Ureter (tissue), 1 donor: ENCODE measurements around the gene LEFTY1. TPM values are rescaled to one million over a fixed set of nuclear protein-coding genes. Genes with fewer than 3 reads are reported as not detected.
A peak's percentile ranks its signal among the peaks of the same experiment; 100 is the strongest.

ENCODE experiments used
- DNase-seq: peaks from one replicate; pipeline ENCODE4 v3.0.0-alpha.2; 2020; ENCODE audit warnings: low spot score
- total RNA-seq: library from RNA; stranded (reverse); gene quantifications from one replicate; pipeline ENCODE4 v1.2.4, GENCODE V29; 2023
- donor health status: DM: yes; HTN: yes; CAD: no.

Gene LEFTY1
- total RNA-seq, 1 donor from 2014 or later: 0.60 TPM

- no peak for DNase-seq
These were observed 15.6 kb downstream of the LEFTY1 start for GRCh38 chr1:225873281-225873850.

- DNase-seq: no peak
These were observed 16.9 kb downstream of the LEFTY1 start for GRCh38 chr1:225872075-225872430.

- DNase-seq: no peak
These were observed 17.4 kb downstream of the LEFTY1 start for GRCh38 chr1:225871359-225872074.

- no peak for DNase-seq
These were observed 18.0 kb downstream of the LEFTY1 start for GRCh38 chr1:225870911-225871310.

DNA sequence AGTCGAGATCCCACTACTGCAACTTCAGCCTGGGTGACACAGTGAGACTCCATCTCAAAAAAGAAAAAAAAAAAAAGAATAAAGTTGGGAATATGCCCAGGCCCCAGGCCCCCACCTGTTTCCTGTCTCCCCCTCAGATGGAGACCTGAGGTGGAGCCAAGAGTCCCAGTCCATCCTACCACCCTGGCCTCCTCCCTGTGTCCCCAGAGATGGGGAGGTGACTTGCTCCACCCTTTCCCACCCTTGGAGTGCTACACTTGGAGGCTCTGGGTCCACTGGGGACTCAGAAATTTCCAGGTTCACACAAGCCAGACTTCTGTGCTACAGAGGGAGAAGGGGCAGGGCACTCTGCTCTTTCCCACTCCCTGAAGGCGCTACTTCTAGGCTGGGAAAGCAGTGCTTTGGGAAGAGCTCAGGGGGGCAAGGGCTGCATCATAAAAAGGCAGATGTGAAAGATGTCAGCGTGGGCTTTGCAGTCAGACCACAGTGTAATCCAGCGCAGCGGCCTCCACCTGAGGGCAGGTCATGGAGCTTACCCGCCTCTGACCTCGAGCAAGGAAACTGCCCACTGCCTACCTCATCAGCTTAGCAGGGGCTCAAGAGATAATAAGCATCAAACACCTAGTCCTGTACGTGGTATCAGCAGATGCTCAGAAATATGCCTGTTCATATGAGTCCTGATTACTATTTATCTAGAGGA is 20.2 kb downstream of the LEFTY1 start:
- DNase-seq: no peak

DNA sequence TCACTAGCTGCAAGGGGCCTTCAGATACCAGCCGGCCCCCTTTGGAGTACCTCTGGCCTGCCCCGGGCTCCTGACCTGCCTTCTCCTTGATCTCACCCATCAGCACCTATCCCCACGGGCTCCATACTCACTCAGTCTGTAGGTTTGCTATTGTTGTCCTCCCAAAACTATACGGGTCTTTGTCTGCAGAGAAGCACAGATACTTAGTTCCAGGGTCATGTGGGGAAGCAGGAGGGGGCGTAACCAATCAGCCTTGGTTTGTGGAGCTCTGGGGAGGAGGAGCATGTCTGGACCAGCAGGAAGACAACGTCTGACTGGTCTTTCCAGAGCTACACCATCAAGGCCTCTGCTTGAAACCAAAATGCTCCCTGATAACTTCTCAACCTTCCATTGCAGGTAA is 22.0 kb downstream of the LEFTY1 start:
- no peak for DNase-seq

DNA sequence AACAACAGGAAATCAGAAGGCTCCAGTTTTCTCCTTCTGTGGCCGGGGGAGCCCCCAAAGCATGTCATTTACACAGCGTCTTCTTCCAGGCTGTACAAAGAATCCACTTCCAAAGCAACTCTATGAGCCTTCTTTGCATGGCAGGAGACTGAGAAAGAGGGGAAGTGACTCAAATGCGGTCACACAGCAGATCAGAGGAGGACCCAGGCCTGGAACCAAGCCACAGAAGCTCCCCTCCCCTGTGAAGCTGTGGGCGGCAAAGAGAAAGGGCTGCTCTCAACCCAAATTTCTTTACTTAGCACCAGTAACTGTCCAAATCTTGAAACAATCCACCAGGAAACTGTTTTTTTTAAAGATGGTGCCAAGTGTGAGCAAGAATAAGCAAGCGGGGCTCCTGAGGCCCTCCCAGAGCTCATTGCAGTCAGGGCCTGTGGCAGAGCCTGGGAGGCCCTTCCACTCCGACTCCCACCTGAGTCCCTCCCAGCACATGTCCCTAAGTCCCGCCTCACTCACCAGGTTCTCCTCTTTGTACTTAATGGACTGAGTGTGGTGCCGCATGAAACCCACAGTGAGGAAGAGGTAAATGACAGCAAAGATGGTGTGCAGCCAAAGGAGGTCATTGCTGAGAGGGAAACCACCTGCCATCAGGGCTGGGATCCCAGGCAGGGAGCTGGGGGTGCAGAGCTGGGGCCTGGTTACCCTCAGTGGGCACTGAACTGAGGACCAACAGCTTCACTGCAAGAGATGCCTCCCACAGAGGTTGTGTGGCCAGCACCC is 22.7 kb downstream of the LEFTY1 start:
- DNase-seq: no peak

DNA sequence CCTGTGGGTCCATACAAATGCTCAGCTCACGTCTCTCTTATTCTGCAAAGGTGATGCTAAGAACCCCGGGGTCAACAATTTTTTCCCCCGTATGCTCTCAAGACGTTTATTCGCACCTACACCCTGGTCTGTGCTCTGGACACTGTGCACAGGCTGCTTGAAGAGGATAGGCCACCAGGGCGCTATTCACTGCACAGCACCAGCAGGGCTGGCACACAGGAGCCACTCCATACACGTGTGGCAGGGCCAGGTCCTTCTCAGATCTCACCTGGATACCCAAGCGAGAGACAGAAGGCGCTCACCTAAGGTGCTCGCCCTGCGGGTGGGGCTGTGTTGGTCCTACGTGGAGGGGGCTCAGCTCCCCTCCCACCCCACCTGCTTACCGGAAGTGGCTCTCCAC is 23.4 kb downstream of the LEFTY1 start:
- no peak for DNase-seq

DNA sequence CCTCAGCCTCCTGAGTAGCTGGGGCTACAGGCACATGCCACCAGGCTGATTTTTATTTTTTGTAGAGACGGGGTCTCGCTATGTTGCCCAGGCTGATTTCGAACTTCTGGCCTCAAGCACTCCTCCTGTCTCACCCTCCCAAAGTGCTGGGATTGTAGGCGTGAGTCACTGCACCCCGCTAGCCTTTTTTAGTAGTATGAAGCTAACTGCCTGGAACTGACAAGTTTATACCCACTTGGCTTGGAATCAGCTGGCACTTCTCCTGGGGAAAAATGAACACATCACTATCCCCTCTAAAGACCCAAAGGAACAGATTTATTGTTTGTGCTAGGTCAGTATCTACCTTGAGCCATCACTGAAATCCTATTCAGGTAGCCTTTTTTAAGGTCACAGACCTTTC is 25.8 kb downstream of the LEFTY1 start:
- peak; percentile 66 for DNase-seq

DNA sequence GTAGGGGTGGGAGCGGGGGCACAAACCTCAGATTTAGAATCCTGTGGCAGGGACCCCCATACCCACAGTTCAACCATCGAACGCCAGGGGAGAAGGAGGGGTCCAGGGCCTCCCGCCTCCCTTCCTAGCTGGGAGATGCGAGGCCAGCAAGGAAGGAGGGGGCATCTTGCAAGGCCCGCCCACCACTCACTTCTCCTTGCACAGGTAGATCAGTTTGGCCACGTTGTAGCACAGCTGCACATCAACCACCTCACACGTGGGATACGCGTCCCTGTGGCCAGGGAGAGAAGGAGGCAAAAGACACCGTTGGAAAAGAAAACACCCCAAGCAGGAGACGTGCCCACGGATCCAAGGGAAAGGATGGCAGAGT is 26.4 kb downstream of the LEFTY1 start:
- DNase-seq: no peak

DNA sequence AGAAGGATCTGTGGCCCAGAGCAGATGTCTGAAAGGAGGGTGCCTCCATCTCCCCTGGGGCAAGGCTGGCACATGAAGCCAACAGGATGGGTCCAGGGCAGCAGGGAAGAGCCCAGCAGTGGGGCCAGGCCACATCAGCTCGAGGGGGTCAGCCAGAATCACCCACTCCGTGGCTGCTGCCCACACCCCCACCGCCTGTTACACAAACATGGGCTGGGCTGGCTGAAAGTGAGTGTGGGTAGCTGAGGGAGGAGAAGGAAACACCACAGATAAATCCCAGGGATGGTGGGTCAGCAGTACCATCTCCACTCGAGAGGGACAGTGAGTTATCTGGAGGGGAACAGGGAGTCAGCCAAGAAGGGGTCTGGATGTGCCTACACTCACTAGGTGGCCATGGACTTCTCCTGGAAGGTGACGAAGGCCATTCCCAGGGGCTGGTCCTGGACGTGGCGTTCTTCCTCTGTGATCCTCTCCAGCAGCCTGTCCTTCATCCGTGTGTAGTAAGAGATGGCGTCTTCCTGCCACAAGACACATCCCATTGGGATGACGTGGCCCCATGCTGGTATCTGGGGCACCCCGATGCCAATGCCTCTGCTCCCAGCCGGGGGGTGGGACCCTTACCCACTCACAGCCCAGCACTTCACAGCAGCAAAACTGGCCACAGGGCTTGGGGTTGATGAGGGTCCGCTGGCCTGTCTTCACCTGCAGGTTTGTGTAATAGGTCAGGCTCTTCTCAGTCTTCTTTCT is 26.9 kb downstream of the LEFTY1 start:
- DNase-seq: no peak

DNA sequence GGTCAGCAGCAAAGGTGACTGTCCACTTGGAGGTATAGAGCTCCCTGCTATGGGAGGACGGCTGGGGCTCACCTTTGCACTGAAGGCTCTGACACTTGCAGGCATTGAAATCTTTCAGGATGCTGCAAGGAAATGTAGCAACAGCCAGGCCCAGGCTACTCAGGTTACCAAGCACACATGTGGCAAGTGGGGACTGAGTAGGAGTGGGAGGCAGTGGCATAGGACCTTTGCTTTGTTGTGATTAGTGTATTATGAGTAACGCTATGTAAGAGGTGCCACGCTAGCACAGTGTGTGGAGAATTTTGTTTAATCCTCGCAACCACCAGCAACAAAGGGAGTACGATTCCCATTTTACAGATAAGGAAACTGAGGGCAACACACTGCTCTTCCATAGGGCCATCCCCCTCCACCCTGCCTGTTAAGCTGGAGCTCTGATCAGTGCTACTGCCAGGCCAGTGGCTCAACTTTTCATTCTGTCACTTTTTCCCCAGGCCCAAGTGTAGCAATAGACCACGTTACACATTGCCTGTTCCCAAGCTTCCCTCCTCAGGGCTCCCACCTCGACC is 28.0 kb downstream of the LEFTY1 start:
- DNase-seq: no peak

- no peak for DNase-seq
These were observed 28.8 kb downstream of the LEFTY1 start for GRCh38 chr1:225860107-225860506.

DNA sequence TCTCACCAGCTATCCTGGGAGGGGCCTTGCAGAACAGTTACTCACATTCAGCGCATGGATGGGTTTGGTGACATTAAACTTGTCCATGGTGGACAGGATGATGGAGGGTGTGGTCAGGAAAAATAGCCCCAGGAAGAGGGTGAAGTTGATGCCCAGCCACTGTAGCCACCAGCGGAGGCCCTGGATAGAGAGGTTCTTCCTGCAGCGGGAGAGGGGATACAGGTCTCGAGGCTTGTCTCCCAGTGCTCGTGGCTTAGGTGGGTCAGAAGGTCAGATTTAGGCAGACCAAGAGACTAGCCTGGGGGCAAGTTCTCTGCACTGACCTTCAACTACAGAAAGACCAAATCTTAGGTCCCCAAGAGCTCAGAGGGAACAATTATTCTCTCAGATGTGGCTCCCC is 29.8 kb downstream of the LEFTY1 start:
- DNase-seq: no peak

GRCh38 chr1:225857256-225857655 is 31.7 kb downstream of the LEFTY1 start:
- DNase-seq: no peak

DNA sequence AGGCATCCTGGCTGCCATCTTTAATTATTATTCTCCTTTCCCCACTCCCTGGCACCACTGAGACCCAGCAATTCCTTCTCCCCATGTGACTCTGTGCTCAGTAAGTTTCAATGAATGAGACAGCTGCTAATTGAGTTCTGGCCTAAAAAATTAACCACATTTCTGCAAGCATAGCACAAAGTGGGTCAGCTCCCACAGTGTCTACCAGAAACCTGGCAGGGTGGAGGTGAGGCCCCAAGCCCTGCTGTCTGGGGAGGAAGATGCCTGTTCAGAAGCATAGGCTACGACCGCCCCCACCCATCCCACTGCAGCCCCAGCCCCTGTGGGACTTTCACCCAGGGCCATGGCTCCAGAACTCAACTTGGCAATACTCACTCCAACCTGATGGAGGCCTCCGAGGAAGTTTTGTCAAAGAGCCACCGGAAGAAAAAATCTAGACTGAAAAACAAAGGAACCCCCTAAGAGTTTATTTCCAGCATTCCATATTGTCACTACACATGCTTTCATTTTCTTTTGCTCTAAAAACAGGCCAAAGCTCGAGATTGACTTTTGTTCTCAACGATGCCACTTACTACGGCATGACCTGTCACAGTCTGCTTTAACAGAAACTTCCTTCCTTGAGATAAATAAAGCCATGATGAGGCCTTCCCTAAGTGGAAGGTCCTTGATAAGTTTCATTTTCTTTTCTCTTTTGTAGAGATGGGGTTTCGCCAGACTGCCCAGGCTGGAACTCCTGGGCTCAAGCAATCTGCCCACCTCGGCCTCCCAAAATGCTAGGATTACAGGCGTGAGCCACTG is 33.2 kb downstream of the LEFTY1 start:
- DNase-seq: no peak

DNA sequence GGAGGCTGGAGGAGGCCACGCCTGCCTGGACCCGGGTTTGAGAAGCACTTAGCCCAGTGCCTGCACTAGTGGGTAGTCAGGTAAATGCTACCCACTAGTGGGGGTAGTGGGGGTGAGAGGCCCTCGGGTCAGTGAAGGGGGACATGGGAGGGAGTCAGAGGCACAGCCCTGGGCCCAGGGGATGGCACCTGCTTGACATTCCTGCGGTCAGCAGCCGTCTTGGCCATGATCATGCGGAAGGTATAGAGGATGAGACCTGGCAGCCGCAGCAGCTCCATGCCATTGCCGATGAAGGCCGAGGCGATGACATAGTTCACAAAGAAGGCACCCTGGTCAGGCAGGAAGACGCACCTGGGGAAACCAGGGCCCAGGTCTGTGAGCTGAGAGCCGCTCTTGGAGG is 35.5 kb downstream of the LEFTY1 start:
- DNase-seq: no peak

DNA sequence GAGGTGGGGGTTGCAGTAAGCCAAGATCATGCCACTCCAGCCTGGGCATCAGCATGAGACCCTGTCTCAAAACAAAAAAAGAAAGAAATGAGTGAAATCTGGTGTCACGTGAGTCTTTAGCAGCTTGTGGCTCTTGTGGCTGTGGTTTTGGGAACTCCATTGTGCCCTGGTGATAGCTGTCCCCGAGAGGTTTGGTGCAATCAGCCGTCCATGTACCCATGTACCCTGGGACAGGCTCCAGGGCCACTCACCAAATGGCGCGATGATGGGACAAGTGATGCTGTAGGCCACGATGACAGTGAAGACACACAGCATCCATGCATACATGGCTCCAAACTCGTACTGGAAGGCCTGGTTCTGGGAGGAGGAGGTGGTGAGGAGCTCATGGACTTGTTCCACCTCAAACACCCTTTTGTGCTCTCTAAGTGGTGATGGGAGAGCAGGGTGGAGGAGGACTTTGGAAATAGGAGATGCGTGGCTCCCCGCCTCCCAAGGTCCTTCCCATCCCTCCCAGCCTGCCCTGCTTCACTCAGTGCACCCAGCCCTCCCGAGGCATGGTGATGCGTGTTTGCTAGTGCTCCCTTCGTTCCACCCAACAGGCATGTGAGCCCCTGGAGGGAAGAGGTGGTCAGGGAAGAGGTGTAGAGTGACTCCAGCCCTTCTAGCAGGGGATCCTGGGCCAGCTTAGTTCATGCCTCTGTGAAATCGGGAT is 36.4 kb downstream of the LEFTY1 start:
- DNase-seq: no peak

DNA sequence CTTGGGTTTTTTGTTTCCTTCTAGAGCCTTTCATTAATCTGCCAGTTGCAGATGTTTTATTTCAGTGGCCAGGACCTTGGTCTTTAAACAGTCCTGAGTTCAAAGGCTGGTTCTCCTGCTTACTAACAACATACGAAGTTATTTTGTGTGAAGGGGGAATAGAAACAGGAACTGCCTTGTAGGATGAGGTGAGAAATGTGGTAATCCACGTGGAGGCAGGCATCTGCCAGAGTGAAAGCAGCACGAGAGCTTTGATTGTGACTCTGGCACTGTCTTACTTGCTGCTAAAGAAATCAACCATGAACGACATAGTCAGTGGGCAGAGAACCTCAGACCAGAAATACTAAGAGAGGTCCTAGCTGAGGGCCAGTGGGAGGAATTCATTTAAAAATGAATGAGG is 37.1 kb downstream of the LEFTY1 start:
- no peak for DNase-seq

- DNase-seq: no peak
These were observed 38.6 kb downstream of the LEFTY1 start for GRCh38 chr1:225850370-225850769.
